ENCODE measurements around the gene EZH2. TPM values are rescaled to one million over a fixed set of nuclear protein-coding genes. Genes with fewer than 3 reads are reported as not detected.

EZH2 gene
- total RNA-seq, 2 donors from 2014 or later: 0.26 to 0.98 TPM

DNA sequence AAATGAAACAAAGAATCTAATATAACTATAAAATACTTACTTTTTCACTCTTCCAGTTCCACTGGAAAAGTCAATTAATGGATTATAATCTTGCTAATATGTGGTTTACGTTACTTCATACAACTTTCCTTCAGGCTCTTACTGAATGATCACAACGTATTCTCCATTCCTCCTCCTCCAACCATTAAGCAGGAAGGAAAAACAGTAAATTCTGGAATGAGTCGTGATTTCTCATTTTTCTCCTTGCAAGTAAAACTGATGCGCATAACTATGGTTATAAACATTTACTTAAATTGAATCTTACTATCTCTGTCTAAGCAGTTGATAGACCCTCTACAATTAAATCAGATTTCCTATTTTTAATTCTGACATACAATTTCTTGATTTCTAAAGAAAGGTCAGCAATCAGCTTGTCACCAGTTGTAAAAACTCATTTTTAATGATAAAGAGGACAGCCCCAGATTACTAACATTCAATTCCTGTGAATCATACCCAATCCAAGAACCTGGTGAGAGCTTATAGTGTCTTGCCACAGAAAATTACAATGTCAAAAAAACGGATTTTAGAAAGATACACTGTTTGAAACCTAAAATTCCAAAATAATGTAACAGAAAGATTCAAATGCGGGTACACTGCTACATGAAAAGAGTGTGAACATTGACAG, 64.3 kb downstream of the EZH2 start:
- TF ChIP-seq, protein P1, sequence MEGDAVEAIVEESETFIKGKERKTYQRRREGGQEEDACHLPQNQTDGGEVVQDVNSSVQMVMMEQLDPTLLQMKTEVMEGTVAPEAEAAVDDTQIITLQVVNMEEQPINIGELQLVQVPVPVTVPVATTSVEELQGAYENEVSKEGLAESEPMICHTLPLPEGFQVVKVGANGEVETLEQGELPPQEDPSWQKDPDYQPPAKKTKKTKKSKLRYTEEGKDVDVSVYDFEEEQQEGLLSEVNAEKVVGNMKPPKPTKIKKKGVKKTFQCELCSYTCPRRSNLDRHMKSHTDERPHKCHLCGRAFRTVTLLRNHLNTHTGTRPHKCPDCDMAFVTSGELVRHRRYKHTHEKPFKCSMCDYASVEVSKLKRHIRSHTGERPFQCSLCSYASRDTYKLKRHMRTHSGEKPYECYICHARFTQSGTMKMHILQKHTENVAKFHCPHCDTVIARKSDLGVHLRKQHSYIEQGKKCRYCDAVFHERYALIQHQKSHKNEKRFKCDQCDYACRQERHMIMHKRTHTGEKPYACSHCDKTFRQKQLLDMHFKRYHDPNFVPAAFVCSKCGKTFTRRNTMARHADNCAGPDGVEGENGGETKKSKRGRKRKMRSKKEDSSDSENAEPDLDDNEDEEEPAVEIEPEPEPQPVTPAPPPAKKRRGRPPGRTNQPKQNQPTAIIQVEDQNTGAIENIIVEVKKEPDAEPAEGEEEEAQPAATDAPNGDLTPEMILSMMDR (IDR thresholded peaks at IDR 0.05): no peak
- Histone ChIP-seq H3K27me3 (no peaks in the 10 kb centered on the region), H3K4me3 (no peak overlapping the region), H3K27ac (no peak overlapping the region), H3K9me3 (no peaks in the 10 kb centered on the region), H3K36me3 (no peaks in the 10 kb centered on the region), H3K4me1 (no peaks in the 10 kb centered on the region)
- DNase-seq (ENCODE audit: low spot score): no peak

DNA sequence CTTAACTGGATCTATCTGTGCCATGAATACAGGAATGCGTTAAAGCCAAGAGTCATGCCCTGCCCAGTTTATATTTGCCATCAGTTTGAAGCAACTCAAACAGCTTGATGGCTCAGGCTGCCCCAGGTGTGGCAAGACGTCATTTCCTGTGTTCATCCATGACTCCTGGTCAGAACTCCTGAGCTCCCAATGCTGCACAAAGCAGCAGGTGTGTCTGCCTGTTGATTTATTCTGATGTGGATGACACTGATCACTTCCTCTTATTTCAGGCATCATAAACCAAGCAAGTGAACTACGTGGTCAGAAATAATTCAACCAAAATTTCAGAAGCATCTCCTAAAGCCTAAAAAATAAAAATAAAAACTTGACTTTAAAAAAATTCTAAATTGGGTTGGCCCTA, 68.5 kb downstream of the EZH2 start:
- DNase-seq (ENCODE audit: low spot score): no peak
- Histone ChIP-seq H3K4me1 (no peaks in the 10 kb centered on the region), H3K4me3 (no peak overlapping the region), H3K27ac (no peak overlapping the region), H3K27me3 (no peaks in the 10 kb centered on the region), H3K9me3 (no peaks in the 10 kb centered on the region), H3K36me3 (no peaks in the 10 kb centered on the region)
- TF ChIP-seq, protein P1 (IDR thresholded peaks at IDR 0.05): no peak

DNA sequence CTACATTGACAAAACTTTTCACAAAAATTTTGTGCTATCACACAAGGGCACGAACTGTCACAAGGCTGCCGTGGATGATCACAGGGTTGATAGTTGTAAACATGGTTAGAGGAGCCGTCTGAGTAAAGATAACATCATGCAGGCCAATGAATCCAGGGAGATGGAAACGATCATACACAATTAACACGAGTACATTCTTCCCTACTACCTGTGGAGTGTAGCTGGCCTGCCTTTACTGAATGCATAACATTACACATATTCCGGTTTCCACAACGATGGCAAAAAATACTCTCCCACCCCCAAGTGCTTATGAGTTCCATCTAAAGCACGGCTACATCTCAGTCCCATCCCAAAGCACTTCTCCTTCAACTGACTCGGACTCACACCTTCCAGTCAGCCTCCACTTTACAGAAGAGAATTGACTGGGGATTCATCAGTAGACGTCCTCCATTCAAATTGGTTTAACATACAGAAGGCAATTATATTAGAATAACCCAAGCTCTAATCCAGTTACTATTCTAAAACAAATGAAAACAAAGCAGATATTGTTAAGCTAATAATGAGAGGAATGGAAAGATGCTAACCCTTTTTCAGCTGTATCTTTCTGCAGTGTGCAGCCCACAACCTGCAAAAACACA, 69.0 kb downstream of the EZH2 start:
- no peak for DNase-seq (ENCODE audit: low spot score)
- no peak overlapping the region for H3K4me3 ChIP-seq
- no peaks in the 10 kb centered on the region for H3K36me3 ChIP-seq
- H3K4me1 ChIP-seq: no peaks in the 10 kb centered on the region
- H3K27ac ChIP-seq: no peak overlapping the region
- H3K9me3 ChIP-seq: no peaks in the 10 kb centered on the region
- TF ChIP-seq, protein P1 (IDR thresholded peaks at IDR 0.05): no peak
- no peaks in the 10 kb centered on the region for H3K27me3 ChIP-seq

DNA sequence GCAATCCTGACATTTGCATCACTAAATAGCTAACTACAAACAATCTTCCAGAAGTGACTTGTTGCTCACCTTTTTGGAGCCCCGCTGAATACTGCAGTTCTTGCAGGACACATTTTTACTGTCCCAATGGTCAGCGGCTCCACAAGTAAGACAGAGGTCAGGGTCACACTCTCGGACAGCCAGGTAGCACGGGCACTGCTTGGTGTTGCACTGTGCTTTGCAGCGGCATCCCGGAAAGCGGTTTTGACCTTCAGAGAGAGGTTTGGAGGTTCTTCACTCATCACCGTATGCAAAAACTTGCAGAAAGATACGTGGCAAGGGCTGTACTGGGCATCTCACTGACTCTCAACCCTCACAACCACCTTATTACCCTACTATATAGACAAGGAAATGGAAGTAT, 70.2 kb downstream of the EZH2 start:
- H3K27me3 ChIP-seq: no peaks in the 10 kb centered on the region
- H3K27ac ChIP-seq: no peak overlapping the region
- no peak overlapping the region for H3K4me3 ChIP-seq
- H3K36me3 ChIP-seq: no peaks in the 10 kb centered on the region
- no peaks in the 10 kb centered on the region for H3K9me3 ChIP-seq
- no peak for DNase-seq (ENCODE audit: low spot score)
- TF ChIP-seq, protein P1 (IDR thresholded peaks at IDR 0.05): no peak
- H3K4me1 ChIP-seq: no peaks in the 10 kb centered on the region

DNA sequence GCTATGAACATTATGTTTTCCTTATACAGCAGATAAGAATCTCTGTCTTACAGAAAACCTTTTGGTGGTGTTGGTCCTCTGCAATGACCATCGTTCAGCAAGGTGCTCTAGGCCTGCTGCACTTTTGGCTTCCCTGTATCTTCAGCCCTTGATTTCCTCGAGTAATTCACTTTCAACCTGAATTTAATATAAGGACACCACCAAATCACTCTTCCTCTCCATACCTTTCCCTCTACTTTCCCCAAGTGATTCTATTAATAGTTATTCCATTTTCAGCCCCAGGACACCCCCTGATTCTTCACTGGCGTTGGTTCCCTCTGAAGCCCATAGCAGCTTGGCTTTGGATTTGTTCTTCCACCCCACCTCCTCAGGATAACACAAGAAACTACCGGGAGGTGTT, 72.2 kb downstream of the EZH2 start:
- Histone ChIP-seq H3K4me3 (no peak overlapping the region), H3K27me3 (no peaks in the 10 kb centered on the region), H3K27ac (no peak overlapping the region), H3K36me3 (no peaks in the 10 kb centered on the region), H3K4me1 (no peaks in the 10 kb centered on the region), H3K9me3 (no peaks in the 10 kb centered on the region)
- no peak for DNase-seq (ENCODE audit: low spot score)
- TF ChIP-seq, protein P1 (IDR thresholded peaks at IDR 0.05): no peak
